H9 (cell line): ENCODE results near the gene ATP6V0A1. TPM values are rescaled to one million over a fixed set of nuclear protein-coding genes. Genes with fewer than 3 reads are reported as not detected.
A peak's percentile ranks its signal among the peaks of the same experiment; 100 is the strongest.

Experiments used
- DNase-seq: peaks from one replicate; pipeline ENCODE4 v3.0.0-alpha.2; 2017
- H2AFZ ChIP-seq: one replicate; pipeline ENCODE4 v1.6.1; 2013; ENCODE audit warnings: mild to moderate bottlenecking, low read length, control low read depth, moderate library complexity
- H2AK5ac ChIP-seq: 2 replicates; pipeline ENCODE4 v1.6.1; 2013; ENCODE audit warnings: low read length, control low read depth, mixed read lengths; ENCODE audit not compliant: insufficient read length
- H2BK120ac ChIP-seq: one replicate; pipeline ENCODE4 v1.6.1; 2013; ENCODE audit warnings: low read depth, mild to moderate bottlenecking, low read length, control low read depth, inconsistent platforms; ENCODE audit not compliant: poor library complexity, severe bottlenecking
- H2BK12ac ChIP-seq: 2 replicates; pipeline ENCODE4 v1.6.1; 2013; ENCODE audit warnings: low read length, control low read depth, mixed read lengths, low read depth; ENCODE audit not compliant: insufficient read length
- H2BK15ac ChIP-seq: 2 replicates; pipeline ENCODE4 v1.6.1; 2013; ENCODE audit warnings: low read depth, low read length, control low read depth
- H2BK20ac ChIP-seq: one replicate; pipeline ENCODE4 v1.6.1; 2013; ENCODE audit warnings: low read depth, mild to moderate bottlenecking, low read length, control low read depth, inconsistent platforms; ENCODE audit not compliant: poor library complexity, severe bottlenecking
- H2BK5ac ChIP-seq: 2 replicates; pipeline ENCODE4 v1.6.1; 2013; ENCODE audit warnings: low read length, control low read depth, mixed read lengths; ENCODE audit not compliant: insufficient read length
- H3K14ac ChIP-seq: 2 replicates; pipeline ENCODE4 v1.6.1; 2013; ENCODE audit warnings: low read length, control low read depth; ENCODE audit not compliant: insufficient read depth
- H3K18ac ChIP-seq: 2 replicates; pipeline ENCODE4 v1.6.1; 2013; ENCODE audit warnings: low read depth, mild to moderate bottlenecking, mixed read lengths, low read length, control low read depth; ENCODE audit not compliant: insufficient read length
- H3K23ac ChIP-seq: 2 replicates; pipeline ENCODE4 v1.6.1; 2013; ENCODE audit warnings: low read length, control low read depth, mixed read lengths, low read depth; ENCODE audit not compliant: insufficient read length
- H3K23me2 ChIP-seq: 2 replicates; pipeline ENCODE4 v1.6.1; 2013; ENCODE audit warnings: low read depth, mild to moderate bottlenecking, mixed read lengths, low read length, control low read depth; ENCODE audit not compliant: insufficient read length, poor library complexity, severe bottlenecking
- H3K27ac ChIP-seq: 2 replicates; pipeline ENCODE4 v1.5.1; 2013; ENCODE audit warnings: low read length, control low read depth, mixed read lengths, low read depth; ENCODE audit not compliant: insufficient read length
- H3K27me3 ChIP-seq: 2 replicates; pipeline ENCODE4 v1.6.1; 2013; ENCODE audit warnings: low read length, control low read depth, inconsistent platforms; ENCODE audit not compliant: insufficient read depth
- H3K4ac ChIP-seq: 2 replicates; pipeline ENCODE4 v1.6.1; 2013; ENCODE audit warnings: low read depth, mild to moderate bottlenecking, control low read depth, inconsistent platforms, low read length, moderate library complexity
- H3K4me1 ChIP-seq: 2 replicates; pipeline ENCODE4 v1.6.1; 2013; ENCODE audit warnings: low read length, control low read depth, inconsistent platforms; ENCODE audit not compliant: insufficient read depth
- H3K4me2 ChIP-seq: 2 replicates; pipeline ENCODE4 v1.6.1; 2013; ENCODE audit warnings: low read length, control low read depth, mixed read lengths; ENCODE audit not compliant: insufficient read length, insufficient read depth
- H3K56ac ChIP-seq: 2 replicates; pipeline ENCODE4 v1.6.1; 2013; ENCODE audit warnings: low read depth, mild to moderate bottlenecking, mixed read lengths, low read length, control low read depth; ENCODE audit not compliant: insufficient read length
- H3K79me1 ChIP-seq: 2 replicates; pipeline ENCODE4 v1.6.1; 2013; ENCODE audit warnings: low read depth, mild to moderate bottlenecking, moderate library complexity, low read length, control low read depth, inconsistent platforms; ENCODE audit not compliant: insufficient read depth, poor library complexity, severe bottlenecking
- H3K79me2 ChIP-seq: 2 replicates; pipeline ENCODE4 v1.6.1; 2013; ENCODE audit warnings: low read length, control low read depth, inconsistent platforms; ENCODE audit not compliant: insufficient read depth
- H3K9ac ChIP-seq: 2 replicates; pipeline ENCODE4 v1.6.1; 2013; ENCODE audit warnings: low read length, control low read depth, mixed read lengths; ENCODE audit not compliant: insufficient read length; ENCODE audit errors: extremely low read depth
- H3K9me3 ChIP-seq: one replicate; pipeline ENCODE4 v1.6.1; 2013; ENCODE audit warnings: low read depth, low read length, inconsistent platforms; ENCODE audit not compliant: control insufficient read depth
- H3T11ph ChIP-seq: one replicate; pipeline ENCODE4 v1.6.1; 2013; ENCODE audit warnings: mild to moderate bottlenecking, low read length, control low read depth, inconsistent platforms
- H4K20me1 ChIP-seq: one replicate; pipeline ENCODE4 v1.6.1; 2013; ENCODE audit not compliant: control insufficient read depth, insufficient read length, insufficient read depth
- H4K5ac ChIP-seq: 2 replicates; pipeline ENCODE4 v1.6.1; 2013; ENCODE audit warnings: low read depth, mild to moderate bottlenecking, mixed read lengths, low read length, control low read depth; ENCODE audit not compliant: insufficient read length
- H4K8ac ChIP-seq: replicated peaks from 2 replicates; pipeline ENCODE4 v1.6.1; 2013; ENCODE audit warnings: low read length, control low read depth, mixed read lengths, low read depth; ENCODE audit not compliant: insufficient read length
- H4K91ac ChIP-seq: 2 replicates; pipeline ENCODE4 v1.6.1; 2013; ENCODE audit warnings: low read depth, mild to moderate bottlenecking, moderate library complexity, mixed read lengths, low read length, control low read depth; ENCODE audit not compliant: insufficient read length
- H3K27ac Mint-ChIP-seq, 3 experiments: 2 replicates in 2 of 3; 3 replicates in 1 of 3; pipeline ENCODE4 v1.8.0; 2020 to 2021; ENCODE audit warnings: mixed read lengths in 3 of 3, mild to moderate bottlenecking in 1 of 3, moderate library complexity in 1 of 3
- H3K27me3 Mint-ChIP-seq: 2 replicates; pipeline ENCODE4 v1.8.0; 2021; ENCODE audit warnings: low read depth, mild to moderate bottlenecking, moderate library complexity, mixed read lengths
- H3K36me3 Mint-ChIP-seq, 3 experiments: 2 replicates in 2 of 3; 3 replicates in 1 of 3; pipeline ENCODE4 v1.8.0; 2020 to 2021; ENCODE audit warnings: low read depth in 3 of 3, mixed read lengths in 3 of 3; ENCODE audit not compliant: insufficient read depth in 1 of 3
- H3K4me1 Mint-ChIP-seq, 2 experiments: 2 replicates each; pipeline ENCODE4 v1.8.0; 2020; ENCODE audit warnings: mixed read lengths in 2 of 2
- H3K4me3 Mint-ChIP-seq, 2 experiments: 2 replicates in 1 of 2; 3 replicates in 1 of 2; pipeline ENCODE4 v1.8.0; 2020 to 2021; ENCODE audit warnings: mild to moderate bottlenecking in 2 of 2, mixed read lengths in 2 of 2, moderate library complexity in 1 of 2
- H3K9me3 Mint-ChIP-seq, 2 experiments: 2 replicates in 1 of 2; 3 replicates in 1 of 2; pipeline ENCODE4 v1.8.0; 2020; ENCODE audit warnings: mild to moderate bottlenecking in 2 of 2, mixed read lengths in 2 of 2, moderate library complexity in 1 of 2
- CTCF ChIP-seq: fragments of 200-600 bp; sonication (generic); conservative IDR thresholded peaks from 3 replicates; pipeline ENCODE4 v1.8.0; 2021; ENCODE audit warnings: antibody characterized with exemption, mild to moderate bottlenecking
- WGBS: extraction: QIAGEN DNeasy Blood & Tissue Kit; methylation state at CpG from one replicate; pipeline ENCODE4 v1.1.7; 2013; ENCODE audit warnings: missing lambda C conversion rate, low lambda C conversion rate, mixed read lengths; ENCODE audit not compliant: insufficient read length; ENCODE audit errors: extremely low coverage; 5-methylcytosine and 5-hydroxymethylcytosine counted together
- total RNA-seq: library from RNA; stranded (reverse); gene quantifications from 2 replicates; pipeline ENCODE4 v1.2.1, GENCODE V29; 2021

Gene ATP6V0A1
- total RNA-seq, 1 experiment from 2014 or later: 54.1 TPM

DNA sequence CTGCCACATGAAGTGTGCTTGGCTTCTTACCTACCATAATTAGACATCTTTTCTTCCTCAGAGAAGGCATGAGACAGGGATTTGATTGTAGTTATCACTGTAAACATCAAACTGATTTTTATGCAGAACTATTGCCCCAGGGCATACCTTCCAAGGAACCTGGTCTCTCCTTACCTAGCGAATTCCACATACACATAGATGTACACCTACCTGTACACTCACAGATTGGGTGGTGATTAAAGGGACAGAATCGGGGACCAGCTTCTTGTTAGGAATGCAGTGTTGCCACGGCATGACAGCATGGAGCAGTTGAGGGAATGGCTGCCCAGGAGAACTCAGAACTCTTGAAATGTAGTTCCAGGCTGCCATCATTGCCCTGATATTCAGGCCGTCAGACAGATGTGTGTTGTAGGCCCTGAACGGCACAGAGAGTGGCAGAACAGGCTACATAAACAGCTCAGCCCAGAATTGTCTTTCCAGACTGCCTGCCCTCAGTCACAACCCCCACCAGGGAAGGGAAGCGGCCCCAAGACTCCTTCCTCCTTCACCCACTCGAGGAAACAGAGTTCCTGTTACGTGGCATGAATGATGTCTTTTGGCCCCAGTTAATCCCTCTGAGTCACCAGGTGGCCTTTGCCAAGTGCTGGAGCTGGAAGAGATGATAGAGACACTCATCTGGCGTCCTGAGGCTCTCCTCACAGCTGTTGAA, 59.5 kb downstream of the ATP6V0A1 start:
- DNase-seq: peak; percentile 22
- no peak overlapping the region for H2AFZ ChIP-seq
- no peak overlapping the region for H3K23ac ChIP-seq
- WGBS: no CpG with 5 or more reads among the region's 9 CpGs
- H3K4me2 ChIP-seq: no peak overlapping the region
- no peak overlapping the region for H3K18ac ChIP-seq
- H3K27ac ChIP-seq: no peak overlapping the region
- H2BK12ac ChIP-seq: no peak overlapping the region
- TF ChIP-seq CTCF: no peak
- H3K56ac ChIP-seq: no peak overlapping the region
- no peak overlapping the region for H2BK5ac ChIP-seq
- H3K27me3 Mint-ChIP-seq: peaks cover 8% of the 10 kb centered on the region
- H4K91ac ChIP-seq: no peak overlapping the region
- H4K20me1 ChIP-seq: no peaks in the 10 kb centered on the region
- H3K4me3 Mint-ChIP-seq: peak overlapping the region in 1 of 2 experiments; percentile 6; a peak in 1 of 5 replicates
- H2AK5ac ChIP-seq: no peak overlapping the region
- H2BK120ac ChIP-seq: no peak overlapping the region
- H4K5ac ChIP-seq: no peak overlapping the region
- H3K27me3 ChIP-seq: peaks cover 2% of the 10 kb centered on the region; the same call in 1 of the 2 replicates
- no peaks in the 10 kb centered on the region for H3K79me1 ChIP-seq
- no peaks in the 10 kb centered on the region for H3K79me2 ChIP-seq
- H2BK20ac ChIP-seq: no peak overlapping the region
- no peak overlapping the region for H3T11ph ChIP-seq
- peaks cover 25 to 40% of the 10 kb centered on the region in 2 experiments for H3K4me1 Mint-ChIP-seq
- H3K9me3 ChIP-seq: no peaks in the 10 kb centered on the region
- peaks cover 11% of the 10 kb centered on the region; the same call in 1 of the 2 replicates for H3K4me1 ChIP-seq
- H3K27ac Mint-ChIP-seq: no peak overlapping the region
- no peak overlapping the region for H3K4ac ChIP-seq
- no peak overlapping the region for H4K8ac ChIP-seq
- peaks cover 0 to 46% (median 34%) of the 10 kb centered on the region in 3 experiments; a peak in 5 of 7 replicates for H3K36me3 Mint-ChIP-seq
- H3K23me2 ChIP-seq: no peaks in the 10 kb centered on the region
- H2BK15ac ChIP-seq: no peak overlapping the region
- H3K14ac ChIP-seq: no peak overlapping the region
- no peaks in the 10 kb centered on the region for H3K9me3 Mint-ChIP-seq
- no peak overlapping the region for H3K9ac ChIP-seq
